Erythroblast (primary cell): ENCODE results near the gene AGK.

Source experiments
- GATA1 ChIP-seq: IDR thresholded peaks from 2 replicates; pipeline ENCODE4 v1.6.1; 2011; ENCODE audit warnings: low read depth, mild to moderate bottlenecking, control low read depth, low read length, moderate library complexity
- POLR2A ChIP-seq: IDR thresholded peaks from 2 replicates; pipeline ENCODE4 v1.6.1; 2011; ENCODE audit warnings: mild to moderate bottlenecking, low read length

DNA sequence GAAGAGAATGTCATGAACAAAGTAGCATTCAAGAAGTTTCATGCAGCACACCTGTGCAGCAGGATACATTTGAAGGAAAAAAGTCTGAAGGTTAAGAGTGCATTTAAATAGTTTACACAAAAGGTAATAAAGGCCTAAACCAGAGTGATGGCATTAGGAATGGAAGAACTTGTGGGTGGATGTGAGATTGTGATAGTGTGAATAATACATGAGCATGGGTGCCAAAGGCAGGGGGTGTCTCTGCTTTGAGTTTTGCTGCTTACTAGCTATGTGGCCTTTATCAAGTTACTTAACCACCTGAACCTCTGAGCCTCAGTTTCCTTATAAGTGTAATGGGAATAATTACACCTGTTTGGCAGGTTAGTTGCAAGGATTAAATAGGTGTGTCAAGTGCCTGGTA, 21.0 kb downstream of the AGK start:
- no peak for TF ChIP-seq POLR2A
- TF ChIP-seq GATA1: no peak
